SK-N-SH (cell line): ENCODE data around the gene MMP8.

Experiments
- FOXM1 ChIP-seq: IDR thresholded peaks from 2 replicates; pipeline ENCODE4 v1.4.0; 2012; ENCODE audit warnings: low read depth, mild to moderate bottlenecking
- TF ChIP-seq, protein P1 (sequence below): fragments of 200-600 bp; sonication (generic); IDR thresholded peaks from 2 replicates; pipeline ENCODE4 v1.6.1; 2017; ENCODE audit warnings: antibody characterized with exemption, mild to moderate bottlenecking, moderate library complexity

DNA sequence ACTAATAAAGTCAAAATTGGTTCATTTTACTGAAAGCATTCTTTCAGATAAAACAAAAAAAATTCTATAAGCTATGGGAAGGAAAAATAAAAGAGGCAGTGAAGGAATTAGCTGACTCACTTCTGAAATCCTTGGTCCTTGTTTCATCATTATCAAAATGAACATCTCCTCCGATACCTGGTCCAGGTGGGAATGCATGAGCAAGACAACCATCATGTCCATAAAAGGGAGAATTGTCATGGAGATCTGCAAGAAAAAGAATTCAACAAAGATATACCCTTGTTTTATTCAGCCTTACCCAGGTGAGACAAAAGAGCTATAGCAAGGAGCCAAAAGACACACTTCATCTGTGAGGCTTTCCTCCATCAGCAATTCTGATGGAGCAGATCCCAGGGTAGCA, 28.5 kb upstream of the MMP8 start:
- TF ChIP-seq, protein P1, sequence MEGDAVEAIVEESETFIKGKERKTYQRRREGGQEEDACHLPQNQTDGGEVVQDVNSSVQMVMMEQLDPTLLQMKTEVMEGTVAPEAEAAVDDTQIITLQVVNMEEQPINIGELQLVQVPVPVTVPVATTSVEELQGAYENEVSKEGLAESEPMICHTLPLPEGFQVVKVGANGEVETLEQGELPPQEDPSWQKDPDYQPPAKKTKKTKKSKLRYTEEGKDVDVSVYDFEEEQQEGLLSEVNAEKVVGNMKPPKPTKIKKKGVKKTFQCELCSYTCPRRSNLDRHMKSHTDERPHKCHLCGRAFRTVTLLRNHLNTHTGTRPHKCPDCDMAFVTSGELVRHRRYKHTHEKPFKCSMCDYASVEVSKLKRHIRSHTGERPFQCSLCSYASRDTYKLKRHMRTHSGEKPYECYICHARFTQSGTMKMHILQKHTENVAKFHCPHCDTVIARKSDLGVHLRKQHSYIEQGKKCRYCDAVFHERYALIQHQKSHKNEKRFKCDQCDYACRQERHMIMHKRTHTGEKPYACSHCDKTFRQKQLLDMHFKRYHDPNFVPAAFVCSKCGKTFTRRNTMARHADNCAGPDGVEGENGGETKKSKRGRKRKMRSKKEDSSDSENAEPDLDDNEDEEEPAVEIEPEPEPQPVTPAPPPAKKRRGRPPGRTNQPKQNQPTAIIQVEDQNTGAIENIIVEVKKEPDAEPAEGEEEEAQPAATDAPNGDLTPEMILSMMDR: no peak
- no peak for TF ChIP-seq FOXM1
